CD4-positive, alpha-beta T cell treated with Interleukin-21 for 1 hour (primary cell): ENCODE data around the gene RABEP1.
"Not testable (repeated sequence)": the region's sequence is repeated elsewhere in the genome, so short reads cannot be mapped to it uniquely, and the experiment has no call there.

Source experiments
- DNase-seq: peaks from one replicate; pipeline ENCODE4 v3.0.0-alpha.2; 2020

RABEP1 gene

DNA sequence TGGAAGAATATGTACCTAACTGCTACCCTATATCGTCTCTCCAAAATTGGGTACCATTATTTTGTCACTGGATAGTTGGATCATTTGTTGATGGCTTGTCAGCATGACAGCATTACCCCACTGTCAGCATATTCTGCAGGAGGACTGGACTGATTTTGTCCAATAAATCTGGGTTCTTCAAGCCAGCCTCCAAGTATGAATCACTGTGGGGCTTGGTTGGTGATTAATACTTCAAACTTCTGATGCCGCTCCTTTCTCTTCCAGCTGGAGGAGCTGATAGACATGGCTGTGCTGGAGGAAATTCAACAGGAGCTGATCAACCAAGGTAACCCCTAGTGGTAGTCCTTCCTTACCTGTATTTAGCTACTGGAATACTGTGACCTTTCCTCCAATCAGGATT, 140.4 kb downstream of the RABEP1 start:
- DNase-seq, result no peak

- DNase-seq, result no peak
Observed at GRCh38 chr17:5424909-5425308, 142.8 kb downstream of the RABEP1 start.

DNA sequence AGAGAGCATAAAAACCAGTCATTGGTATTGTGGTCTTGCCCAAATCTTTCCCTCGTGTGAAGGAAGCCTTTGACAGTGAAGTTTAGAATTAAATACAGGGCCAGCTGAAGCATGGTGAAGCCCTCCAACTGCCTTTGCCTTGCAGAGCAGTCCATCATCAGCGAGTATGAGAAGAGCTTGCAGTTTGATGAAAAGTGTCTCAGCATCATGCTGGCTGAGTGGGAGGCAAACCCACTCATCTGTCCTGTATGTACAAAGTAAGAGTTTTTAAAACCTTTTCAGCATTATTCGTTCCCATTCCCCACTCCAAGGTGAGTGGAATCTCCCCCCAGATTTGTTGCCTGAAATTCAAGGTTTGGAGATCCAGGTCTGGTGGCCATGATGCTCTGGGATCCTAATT, 143.7 kb downstream of the RABEP1 start:
- no peak for DNase-seq

GRCh38 chr17:5429191-5429887, 147.3 kb downstream of the RABEP1 start:
- no peak for DNase-seq

DNA sequence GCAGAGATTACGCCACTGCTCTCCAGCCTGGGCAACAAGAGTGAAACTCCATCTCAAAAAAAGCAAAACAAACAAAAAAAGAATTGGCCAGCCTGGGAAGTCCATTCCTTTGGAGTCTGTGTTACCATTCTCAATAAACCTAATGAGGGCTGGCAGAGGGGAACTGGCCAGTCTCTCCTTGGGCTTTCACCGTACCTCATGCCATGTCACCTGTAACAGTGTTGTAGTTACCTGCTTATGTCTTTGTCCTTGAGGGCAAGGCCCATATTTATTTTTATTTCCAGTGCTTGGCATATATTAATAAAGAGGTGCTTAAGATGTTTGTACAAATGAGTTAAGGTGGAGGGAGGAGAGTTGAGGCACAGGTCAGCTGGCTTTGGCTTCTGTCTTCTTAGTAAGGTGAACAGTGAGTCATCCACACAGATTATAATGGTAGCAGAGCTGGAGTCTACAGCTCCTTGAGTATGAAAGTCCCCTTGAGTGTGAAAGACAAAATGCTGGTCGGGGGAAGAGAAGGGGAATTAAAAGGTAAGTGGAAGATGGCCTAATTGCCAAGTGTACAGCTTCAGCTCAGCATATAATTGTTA, 148.4 kb downstream of the RABEP1 start:
- DNase-seq, result no peak

DNA sequence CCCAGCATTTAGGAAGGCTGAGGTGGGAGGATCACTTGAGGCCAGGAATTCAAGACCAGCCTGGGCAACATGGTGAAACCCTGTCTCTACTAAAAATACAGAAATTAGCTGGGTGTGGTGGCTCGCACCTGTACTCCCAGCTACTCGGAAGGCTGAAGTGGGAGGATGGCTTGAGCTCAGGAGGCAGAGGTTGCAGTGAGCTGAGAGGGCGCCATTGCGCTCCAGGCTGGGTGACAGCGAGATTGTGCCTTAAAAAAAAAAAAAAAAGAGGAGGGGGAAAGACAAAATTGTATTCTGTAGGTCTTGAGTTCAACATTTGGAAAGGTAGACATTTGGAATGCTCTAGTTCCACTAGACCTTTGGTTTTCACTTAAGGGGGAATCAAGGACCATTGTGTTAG, 149.2 kb downstream of the RABEP1 start:
- DNase-seq, result not testable (repeated sequence)

GRCh38 chr17:5431949-5432556, 150.0 kb downstream of the RABEP1 start:
- DNase-seq, result no peak

GRCh38 chr17:5434984-5435383, 152.9 kb downstream of the RABEP1 start:
- no peak for DNase-seq
